Measurements from ENCODE around the gene HS3ST2. TPM values are rescaled to one million over a fixed set of nuclear protein-coding genes. Genes with fewer than 3 reads are reported as not detected.
A peak's percentile ranks its signal among the peaks of the same experiment; 100 is the strongest.
"Not testable (repeated sequence)": the region's sequence is repeated elsewhere in the genome, so short reads cannot be mapped to it uniquely, and the experiment has no call there.

The HS3ST2 gene
- total RNA-seq, 1 donor from 2014 or later: not detected

DNA sequence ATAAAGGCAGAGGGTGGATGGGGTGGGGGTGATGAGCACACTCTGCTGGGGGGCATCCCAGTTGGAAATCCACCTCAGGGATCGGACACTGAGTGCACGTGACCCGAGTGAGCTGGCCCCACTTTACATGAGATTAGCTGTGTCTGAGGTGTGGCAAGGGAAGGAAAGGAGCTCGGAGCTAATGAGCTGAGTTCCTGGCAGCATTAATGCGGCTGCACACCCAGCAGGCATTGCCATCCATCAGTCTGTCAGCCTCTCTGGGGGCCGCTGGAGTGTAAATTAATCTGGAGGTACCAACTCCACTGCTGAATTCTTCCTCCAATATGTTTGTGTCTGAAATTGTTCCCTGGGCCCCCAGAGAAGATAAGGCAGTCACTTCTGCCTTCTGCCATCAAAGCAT lies 65.5 kb downstream of the HS3ST2 start:
- DNase-seq: no peak

DNA sequence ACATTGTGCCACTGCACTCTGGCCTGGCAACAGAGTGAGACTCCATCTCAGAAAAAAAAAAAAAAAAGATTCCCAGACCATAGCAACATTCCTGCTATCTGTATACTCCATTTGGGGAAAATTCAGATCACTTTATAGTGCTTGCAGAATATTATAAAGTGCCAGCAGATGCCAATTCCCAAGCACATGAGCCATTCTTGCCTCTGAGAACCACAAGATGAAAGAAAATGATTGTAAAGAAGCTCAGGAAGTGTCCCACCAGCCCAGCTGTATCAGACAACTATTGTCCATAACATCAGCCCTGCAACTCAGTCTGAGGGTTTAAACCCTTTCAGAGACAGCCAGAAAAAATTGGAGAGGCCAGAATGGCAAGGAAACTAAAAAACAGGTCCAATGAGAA lies 69.0 kb downstream of the HS3ST2 start:
- no peak for DNase-seq

- no peak for DNase-seq
Measured at GRCh38 chr16:22885951-22886350, 72.0 kb downstream of the HS3ST2 start.

- DNase-seq: no peak
Measured at GRCh38 chr16:22886927-22887326, 73.0 kb downstream of the HS3ST2 start.

DNA sequence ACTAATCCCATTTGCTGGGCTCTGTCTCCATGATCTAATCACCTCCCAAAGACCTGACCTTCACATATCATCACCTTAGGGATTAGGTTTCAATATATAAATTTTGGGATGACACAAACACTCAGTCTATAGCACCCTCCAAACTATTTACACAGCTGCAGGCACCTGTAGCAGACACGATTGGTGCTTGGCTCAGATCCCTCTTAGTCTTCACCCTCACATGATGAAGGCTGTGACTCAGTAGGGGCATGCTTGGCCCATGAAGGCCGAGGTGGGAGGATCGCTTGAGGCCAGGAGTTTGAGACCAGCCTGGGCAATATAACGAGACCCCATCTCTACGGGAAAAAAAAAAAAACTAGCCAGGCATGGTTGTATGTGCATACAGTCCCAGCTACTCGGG lies 73.5 kb downstream of the HS3ST2 start:
- DNase-seq: no peak

GRCh38 chr16:22888791-22889190 lies 74.8 kb downstream of the HS3ST2 start:
- no peak for DNase-seq

GRCh38 chr16:22890976-22891375 lies 77.0 kb downstream of the HS3ST2 start:
- DNase-seq: no peak

DNA sequence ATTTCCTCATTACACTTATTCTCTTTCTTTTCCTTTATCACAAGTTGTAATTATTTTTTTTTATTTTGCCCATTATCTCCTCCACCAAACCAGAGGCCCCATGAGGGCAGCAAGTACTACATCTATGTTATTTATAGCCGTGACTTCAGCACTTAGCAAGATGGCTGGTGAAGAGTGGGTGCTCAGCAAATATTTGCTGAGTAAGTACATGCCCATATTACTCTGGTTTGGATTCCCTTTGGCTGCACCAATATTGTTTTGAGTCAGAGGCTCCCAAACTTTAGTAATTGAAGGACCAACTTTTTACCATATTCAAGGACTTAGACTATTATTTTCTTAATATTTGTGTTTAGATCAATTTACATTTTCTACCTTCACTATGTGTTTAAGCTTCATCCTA lies 83.2 kb downstream of the HS3ST2 start:
- no peak for DNase-seq

DNA sequence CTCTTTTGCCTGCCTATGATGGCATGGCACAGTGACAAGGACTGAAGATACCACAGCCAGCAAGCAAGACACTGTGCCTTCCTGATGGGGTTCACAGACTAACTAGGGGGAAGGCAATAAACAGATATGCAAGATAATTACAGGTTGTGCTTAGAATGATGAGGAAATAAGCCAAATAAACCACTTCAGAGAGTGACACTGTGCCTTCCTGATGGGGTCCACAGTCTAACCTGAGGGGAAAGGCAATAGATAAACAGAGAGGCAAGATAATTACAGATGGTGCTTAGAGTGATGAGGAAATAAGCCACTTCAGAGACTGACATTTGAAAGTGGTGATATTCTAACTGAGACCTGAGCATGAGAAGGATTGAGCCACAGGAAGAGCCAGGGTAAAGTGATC lies 84.2 kb downstream of the HS3ST2 start:
- DNase-seq: no peak

GRCh38 chr16:22898874-22899348 lies 84.9 kb downstream of the HS3ST2 start:
- peak; percentile 83 for DNase-seq

DNA sequence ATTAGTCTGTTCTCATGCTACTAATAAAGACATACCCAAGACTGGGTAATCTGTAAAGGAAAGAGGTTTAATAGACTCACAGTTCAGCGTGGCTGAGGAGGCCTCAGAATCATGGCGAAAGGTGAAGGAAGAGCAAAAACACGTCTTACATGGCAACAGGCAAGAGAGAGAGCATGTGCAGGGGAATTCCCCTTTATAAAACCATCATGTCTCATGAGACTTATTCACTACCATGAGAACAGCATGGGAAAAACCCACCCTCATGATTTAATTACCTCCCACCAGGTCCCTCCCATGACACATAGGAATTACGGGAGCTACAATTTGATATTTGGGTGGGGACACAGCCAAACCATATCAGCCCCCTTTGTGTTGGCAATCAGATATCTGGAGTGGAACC lies 85.6 kb downstream of the HS3ST2 start:
- not testable (repeated sequence) for DNase-seq

- DNase-seq: no peak
Measured at GRCh38 chr16:22900863-22901262, 86.9 kb downstream of the HS3ST2 start.

DNA sequence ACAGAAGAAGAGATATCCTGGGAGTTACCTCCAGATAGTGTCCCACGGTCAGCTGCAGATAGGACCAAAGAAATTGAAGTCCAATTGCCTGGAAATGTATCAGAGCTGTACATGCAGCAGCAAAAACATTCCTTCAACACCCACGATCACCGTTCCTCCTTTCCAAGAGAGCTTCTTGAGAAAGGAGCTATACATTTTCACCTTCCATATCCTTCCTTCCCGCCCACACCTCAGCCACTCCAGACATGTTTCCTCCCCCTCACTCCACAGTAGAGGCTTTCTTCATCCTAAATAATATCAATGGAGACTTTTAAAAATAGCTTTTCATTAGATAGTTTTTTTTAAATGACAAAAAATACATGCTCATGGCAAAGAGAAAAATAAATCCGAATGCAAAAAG lies 87.6 kb downstream of the HS3ST2 start:
- DNase-seq: no peak

GRCh38 chr16:22903716-22904115 lies 89.8 kb downstream of the HS3ST2 start:
- no peak for DNase-seq

GRCh38 chr16:22912654-22913053 lies 98.7 kb downstream of the HS3ST2 start:
- DNase-seq: no peak

- DNase-seq: no peak
Measured at GRCh38 chr16:22915003-22915402, 101.0 kb downstream of the HS3ST2 start.

DNA sequence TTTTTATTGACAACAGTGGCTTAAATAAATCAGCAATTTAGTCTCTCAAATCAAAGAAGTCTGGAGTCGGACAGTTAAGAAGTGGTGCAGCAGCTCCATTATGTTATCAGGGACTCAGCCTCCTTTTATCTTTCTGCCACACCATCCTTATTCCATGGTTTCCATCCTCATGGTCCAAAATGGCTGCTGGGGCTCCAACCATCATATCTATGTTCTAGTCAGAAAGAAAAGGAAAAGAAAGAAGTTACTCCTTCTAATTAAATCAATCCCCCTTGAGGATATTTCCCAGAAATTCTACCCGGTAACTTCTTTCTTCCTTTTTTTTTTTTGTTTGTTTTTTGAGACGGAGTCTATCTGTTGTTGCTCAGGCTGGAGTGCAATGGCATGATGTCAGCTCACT lies 109.5 kb downstream of the HS3ST2 start:
- no peak for DNase-seq

DNA sequence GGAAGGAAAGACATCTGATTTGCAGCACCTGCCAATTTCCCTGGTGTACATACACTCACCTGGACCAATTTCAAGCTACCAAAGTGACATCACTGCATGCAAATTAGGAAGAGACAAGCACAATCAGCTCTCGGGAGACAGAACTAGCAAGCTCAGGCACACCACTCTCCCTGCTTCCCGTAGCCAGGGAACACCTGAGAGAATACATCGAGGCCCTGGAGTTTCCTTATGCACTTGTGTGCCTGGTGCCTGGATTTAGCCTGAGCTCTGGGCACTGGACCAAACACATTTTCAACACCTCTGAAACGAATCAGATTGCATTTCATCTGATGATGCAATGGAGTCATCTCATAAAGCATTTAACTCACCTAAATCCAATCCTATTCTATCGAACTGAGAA lies 110.5 kb downstream of the HS3ST2 start:
- no peak for DNase-seq

DNA sequence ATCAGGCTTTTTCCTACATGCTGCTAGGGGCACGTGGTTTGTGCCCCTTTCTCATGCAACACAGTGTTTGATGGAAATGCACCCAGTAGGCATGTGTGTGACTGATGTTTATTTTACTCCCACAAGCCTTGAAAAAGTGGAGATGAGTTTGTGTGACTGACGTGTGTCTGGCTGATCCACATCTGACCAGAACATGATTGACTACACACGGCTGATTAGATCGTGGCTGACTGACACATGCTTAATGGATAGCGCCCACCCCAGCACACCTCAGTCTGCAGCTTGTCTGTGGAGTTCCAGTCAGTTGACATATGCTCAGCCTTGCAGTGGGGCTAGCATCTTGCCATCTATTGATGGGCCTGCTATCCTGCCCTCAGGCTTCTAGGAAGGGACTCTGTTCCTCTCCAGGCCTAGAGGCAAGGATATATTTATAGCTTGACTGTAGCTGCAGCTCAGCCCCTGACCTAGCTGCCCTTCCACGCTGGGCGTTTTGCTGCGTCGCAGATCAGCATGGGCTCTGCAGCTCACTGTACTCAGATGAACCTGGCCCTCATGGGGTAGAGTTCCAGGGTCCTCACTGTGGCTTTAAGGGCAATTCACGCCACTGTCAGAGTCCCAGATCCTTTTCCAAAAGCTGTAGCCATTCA lies 112.3 kb downstream of the HS3ST2 start:
- DNase-seq: no peak

DNA sequence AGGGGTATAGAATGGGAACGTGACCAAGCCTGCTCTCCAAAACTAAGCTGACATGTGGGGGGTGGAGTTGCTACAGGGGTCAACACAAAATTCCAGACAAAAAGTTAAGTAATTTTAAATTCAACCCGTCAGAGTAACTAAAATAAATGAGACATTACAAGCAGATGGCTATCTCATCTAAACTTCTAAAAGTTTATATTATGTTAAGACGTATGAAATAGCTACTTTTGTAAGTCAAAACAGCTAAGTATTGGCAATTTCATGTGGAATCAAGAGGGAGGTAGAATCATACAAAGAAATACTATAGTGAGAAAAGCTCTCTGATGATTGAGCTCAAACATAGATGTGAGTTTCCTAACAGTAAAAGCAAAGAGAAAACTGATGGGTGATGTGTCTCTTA lies 113.3 kb downstream of the HS3ST2 start:
- DNase-seq: no peak

GRCh38 chr16:22928882-22929435 lies 115.0 kb downstream of the HS3ST2 start:
- peak; percentile 26 for DNase-seq

DNA sequence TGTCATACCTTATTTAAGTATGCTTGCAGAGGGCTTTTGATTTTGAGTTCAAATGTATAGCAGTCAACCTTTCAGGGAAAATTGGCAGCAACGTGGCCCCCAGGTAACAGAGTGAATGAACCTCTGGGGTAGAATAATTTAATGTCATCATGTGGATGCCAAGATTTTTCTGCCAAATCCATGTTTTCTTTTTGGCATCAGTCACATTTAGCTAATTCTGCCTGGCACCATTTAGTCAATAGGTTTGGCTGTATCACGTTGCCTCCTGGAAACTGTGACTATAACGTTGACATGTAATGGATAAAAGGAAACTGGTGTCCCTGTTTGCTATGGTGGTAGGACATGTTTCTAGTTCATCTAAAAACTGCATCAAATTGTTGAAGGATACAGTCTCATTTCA lies 115.5 kb downstream of the HS3ST2 start:
- DNase-seq: no peak

GRCh38 chr16:22932032-22932771 lies 118.2 kb downstream of the HS3ST2 start:
- no peak for DNase-seq

DNA sequence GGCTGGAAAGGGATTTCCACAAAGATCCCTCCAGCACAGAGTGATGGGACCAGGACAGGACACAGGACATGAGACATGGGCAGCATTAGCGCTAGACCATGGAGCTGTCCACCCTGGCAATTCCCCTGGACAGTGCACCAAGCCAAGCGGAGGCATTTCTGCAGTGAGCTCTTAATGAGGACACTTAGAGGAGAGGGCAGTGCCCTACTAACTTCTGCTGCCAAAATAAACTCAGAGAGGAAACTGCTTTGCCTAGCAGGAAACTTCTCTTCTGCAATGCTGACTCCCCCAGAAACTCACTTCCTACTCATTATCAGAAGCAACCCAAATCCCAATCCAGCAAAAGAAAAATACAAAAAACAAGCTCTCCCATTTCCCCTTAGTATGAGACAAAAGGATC lies 119.2 kb downstream of the HS3ST2 start:
- no peak for DNase-seq
